ENCODE data around the gene PCGF2.
"Not testable (repeated sequence)": the region's sequence is repeated elsewhere in the genome, so short reads cannot be mapped to it uniquely, and the experiment has no call there.

Gene PCGF2

DNA sequence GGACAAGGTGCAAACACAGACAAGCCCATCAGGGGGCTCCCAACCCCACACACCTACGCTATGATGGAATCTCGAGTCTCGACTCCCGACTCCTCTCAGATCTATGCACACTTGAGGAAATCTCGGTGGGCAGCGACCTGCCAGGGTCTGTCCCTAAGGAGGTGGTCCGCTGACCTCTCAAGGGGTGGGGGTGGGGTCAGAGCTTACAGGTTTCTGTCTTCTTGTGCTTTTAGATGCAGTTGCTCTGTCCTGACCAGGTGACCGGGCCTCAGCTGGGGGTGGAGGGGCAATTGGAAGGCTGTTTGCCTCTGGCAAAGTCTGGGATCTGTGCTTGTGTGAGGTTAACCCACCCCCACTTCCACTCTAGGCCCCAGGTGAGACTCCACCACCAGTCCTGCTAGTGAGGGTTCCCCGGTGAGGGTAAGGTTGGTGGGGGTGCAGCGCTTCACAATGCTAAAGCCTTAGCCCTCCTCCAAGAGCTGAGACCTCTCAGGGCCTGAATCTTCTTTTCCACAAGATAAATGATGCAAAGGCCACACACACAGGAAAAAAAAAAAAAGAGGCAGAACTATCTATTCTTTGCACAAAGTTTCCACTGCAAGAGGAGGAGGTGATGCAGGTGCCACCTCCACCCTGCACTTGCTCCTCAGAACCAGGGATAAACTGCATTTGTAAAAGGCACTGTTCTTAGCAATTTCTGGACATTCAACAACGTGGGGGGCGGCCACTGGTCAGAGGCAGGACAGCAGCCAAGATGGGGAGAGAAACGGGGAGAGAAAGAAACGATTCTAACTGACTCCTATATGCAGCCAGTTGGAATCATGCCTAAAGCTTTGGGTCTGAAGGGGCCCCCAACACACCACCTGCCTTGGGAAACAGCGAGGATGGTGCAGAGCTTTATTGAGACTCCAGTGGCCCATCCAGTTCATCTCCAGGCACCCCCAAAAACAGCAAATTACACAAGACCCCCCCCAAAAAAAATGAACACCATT, 13.9 kb downstream of the PCGF2 start:
- peak; percentile 60 for DNase-seq

DNA sequence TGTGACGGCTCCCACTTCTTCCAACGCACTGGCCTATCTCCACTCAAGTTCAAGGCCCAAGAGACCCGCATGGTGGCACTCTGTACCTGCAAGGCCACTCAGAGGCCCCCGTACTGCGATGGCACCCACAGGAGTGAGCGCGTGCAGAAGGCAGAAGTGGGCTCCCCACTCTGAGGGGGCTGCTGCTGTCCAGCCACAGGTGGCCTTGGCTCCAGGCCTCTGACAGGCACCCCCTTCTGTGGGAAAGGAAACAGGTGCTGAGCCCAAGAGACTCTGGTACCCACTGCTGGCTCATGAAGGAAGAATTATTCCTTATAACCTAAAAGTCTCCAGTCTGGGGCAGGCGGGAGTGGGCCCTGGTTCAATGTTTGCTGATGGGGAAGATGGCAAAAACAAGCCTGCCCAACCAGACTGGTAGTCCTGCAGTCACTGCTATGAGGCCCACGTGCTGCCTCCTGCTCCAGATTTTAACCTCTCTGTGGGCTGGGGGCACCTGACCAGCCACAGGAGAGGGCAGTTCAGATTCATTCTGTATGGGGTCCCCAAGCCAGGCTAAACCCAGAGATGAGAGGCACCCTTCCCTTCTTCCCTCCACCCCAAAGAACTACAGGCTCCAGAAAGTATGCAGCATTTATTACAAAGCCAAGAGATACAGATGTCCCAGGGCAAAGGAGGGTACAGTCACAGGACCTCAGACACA, 14.7 kb downstream of the PCGF2 start:
- DNase-seq, result no peak

DNA sequence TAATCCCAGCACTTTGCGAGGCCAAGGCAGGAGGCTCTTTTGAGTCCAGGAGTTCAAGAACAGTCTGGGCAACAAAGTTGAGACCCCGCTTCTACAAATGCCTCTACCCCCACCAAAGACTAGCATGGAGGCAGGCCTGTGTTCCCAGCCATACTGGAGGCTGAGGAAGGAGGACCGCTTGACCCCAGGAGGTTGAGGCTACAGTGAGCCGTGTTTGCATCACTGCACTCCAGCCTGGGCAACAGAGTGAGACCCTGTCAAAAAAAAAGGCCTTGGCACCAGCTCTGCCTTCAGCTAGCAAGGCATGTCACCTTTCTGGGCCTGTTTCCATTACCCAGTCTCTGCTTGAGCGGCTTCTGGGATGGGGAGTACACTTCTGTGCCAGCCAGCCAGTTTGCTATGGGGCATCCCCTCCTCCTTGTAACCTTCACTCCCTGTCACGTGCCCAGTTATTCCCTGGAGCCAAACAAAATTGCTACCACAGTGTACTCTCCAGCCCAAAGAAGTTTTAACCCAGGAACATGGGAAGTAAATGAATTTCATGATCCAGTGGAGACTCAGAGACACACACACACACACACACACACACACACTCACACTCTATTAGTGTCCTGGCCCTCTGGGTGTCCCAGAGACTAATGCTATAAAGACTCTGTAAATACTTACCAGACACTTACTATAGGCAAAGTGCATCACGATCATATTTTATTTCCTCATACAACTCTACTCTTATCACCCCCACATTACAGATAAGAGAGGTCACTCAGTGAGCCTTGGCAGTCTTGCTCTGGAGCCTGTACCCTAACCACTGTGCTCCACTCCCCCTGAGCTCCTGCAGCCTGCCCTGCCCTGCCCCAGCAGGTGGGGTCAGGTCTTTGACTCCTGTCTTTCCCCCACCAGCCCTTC, 15.5 kb downstream of the PCGF2 start:
- DNase-seq, result no peak

DNA sequence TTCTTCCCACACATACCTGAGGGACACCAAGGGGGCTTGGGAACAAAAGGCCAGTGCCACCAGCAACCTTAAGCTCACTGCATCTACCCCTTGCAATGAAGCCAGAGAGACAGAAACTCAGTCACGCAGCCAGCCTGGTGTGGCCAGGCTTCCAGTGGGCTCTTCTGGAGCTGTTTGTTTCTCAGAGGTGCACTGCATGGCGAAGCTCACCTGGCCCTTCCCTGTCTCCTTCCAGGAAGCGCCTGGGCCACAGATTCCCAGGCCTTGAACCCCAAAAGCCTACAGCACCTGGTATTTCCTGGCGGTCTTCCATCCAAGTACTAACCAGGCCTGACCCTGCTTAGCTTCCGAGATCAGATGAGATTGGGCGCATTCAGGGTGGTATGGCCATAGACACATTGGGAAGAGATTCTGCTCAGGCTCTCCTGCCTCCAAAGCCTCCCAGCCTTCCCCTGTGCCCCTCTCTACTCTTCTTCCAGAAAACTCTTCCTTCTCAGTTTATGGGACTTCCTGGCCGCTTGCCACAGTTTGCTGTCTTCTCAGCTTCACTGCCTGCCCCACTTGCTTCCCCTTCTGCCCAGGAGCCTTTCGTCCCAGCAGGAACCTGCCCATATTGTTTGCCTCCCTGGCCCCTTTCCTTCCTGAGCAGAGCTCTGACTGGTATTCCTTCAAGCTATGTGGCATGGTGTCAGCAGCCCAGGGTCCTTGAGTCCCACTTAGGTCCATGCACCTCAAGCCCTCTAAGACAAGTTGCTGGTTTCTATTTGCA, 16.4 kb downstream of the PCGF2 start:
- DNase-seq, result no peak

DNA sequence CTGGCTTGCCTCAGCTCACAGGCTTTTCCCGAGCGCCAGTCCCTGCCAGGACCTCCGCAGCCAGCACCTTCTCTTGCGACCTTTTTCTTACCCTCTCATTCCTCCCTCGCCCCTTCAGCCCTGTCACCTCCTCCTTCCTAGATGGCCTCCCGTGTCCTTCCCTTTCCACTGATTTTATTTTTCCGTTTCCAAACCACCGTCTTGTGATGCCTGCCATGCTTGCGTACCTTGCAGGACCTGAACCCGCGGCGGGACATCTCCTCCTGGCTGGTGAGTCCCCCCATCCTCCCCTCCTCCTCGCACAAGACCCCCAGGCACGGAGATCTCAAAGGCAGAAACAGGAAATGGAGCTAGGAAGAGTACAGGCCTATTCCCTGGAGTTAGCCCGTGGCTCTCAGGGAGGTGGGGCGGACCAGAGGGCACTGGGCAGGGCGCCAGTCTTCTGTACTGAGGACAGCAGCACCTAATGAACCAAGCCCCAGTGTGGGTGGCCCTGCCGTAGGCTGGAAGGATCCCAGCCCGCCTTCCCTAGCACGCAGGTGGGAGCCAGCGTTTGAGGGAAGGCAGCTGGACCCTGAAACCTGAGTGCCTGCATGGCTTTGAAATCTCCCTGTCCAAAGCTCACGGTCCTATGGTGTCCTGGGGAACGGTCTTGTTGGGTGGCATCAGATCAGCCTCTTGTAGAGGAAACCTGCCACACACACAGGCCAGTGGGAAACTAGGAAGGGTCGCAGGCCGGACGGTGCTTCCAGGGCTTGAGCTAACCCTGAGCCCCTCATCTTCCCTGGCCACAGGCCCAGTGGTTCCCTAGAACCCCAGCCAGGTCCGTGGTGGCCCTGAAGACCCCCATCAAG, 17.4 kb downstream of the PCGF2 start:
- DNase-seq, result no peak

DNA sequence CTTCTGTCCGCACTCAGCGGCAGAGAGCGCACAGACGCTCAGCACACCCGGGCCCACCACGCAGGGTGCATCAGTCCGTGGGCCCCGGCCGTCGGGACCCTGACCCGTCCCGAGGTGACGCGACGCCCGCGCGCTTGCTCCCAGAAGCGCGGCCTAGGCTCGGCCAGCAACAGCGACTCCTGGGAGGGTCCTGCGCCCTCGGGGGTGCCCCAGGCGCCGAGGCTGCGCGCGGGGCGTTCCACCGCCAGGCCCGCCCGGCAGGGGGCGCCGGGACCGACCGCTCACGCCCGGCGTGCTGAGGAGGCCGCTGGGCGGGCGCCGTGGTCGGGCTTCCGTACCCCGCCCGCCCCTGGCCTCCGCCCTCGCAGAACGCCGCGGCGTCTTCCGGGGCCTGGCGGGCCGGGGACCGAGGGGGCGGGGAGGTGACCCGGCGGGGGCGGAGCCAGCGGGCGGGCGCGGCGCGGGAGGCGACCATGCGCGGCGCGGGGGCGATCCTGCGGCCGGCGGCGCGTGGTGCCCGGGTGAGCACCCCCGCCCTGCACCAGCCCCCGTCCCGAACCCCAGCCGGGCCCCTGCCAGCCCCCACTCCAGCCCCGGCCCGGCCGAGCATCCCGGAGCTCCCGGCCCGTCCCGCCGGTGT, 18.1 kb downstream of the PCGF2 start, which contains the start of gene CISD3:
TSS of gene CISD3 (plus strand) at position 456 of the 640 bp plus-strand sequence. CDS start at position 474, 18 bp downstream.
- peak; percentile 91 for DNase-seq

DNA sequence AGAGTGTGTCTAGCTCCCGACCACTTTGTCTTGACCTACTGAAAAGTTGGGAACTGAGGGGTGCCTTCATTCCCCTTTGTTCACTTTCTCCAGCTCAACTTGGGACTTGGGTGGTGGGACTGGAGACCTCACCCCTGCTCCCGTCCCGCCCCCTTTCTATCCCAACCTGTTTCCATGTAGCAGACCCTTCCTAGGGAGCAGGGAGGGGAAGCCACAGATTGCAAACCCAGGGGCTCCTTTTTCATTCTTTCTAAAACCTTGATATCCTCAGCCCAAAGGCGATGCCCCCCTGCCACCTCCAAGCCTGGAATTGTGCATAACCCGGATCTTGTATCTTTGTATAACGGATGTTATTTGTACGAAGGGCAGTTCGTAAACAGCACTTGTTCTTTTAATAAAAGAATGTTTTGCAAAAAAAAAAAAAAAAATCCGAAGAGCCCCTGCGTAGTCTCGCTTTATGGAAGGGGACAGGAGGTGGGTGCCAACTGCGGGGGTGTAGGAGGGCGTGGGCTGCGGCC, 18.7 kb downstream of the PCGF2 start:
- no peak for DNase-seq

DNA sequence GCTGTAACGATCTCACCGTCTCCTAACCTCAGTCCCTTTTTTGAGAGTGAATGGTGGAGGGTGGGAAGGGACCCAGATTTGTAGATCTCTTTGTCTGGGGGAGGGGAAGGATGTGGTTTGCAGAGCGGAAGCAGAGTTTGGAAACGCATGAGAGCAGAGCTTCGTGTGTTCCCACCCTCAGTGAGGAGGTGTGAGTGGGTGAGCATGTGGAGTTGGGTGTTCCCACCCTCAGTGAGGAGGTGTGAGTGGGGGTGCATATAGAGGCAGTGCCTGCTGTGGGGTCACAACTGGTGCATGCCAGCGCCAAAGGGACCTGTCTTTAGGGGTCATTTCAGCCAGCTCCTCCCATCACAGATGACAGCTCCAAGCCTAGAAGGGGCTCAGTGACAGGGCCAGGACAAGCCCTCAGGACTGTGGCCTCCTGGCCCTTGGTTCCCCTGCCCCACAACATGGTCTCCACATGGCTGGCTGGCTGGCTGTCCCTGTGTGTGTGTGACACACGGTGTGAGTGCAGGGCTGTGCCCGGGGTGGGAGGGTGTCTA, 19.8 kb downstream of the PCGF2 start:
- peak; percentile 80 for DNase-seq

DNA sequence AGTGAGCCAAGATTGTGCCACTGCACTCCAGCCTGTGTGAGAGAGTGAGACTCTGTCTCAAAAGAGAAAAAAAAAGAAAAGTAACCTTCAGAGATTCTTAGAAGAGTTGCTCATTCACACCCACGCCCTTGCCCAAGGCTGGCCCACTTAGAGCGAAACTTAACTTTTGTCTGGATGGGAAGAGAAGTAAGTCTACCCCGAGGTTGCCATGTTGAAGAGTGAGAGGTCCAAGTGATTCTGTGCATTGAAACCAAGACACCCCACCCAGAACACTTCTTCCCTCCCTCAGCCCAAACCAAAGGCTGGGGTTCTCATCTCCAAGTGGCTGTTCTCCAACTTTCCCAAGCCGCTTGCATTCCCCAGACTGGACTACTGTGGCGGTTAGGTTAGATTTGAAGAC, 20.4 kb downstream of the PCGF2 start:
- DNase-seq, result peak; percentile 52

DNA sequence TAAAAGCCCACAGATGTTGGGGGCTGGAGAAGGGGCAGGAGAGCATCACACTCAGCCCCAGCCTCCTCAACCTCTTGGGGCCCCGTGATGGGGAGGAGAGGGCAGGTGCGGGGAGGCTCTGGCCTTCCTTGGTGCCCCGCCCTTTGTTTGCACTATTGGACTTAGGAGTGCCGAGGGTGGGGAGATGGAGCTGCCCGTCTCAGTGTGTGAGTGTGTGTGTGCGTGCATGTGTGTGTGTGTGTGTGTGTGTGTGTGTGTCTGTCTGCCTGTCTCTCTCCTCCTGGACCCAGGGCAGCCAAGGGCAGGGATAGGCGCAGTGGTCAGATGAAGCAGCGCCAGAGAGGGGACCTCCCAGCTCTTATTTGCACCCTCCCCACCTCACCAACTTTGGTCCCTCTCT, 22.0 kb downstream of the PCGF2 start:
- DNase-seq, result not testable (repeated sequence)

DNA sequence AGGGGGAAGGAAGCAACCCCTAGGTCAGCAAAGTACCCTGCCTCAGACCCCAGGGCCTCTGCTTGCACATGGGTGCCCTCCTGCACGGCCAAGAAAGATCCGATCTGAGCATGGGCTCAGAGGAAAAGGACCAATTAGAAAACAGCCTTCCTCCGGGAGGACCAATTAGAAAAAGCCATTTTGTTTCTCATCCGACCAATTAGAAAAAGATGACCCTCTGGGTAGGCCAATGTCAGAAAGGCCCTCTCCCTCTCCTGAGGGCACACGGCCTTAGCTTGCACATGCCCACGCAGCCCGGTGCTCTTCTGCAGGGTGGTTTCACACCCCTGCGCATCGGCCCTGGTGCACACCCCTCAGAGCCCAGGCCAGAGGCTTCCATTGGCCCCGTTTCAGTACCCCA, 23.1 kb downstream of the PCGF2 start:
- no peak for DNase-seq

DNA sequence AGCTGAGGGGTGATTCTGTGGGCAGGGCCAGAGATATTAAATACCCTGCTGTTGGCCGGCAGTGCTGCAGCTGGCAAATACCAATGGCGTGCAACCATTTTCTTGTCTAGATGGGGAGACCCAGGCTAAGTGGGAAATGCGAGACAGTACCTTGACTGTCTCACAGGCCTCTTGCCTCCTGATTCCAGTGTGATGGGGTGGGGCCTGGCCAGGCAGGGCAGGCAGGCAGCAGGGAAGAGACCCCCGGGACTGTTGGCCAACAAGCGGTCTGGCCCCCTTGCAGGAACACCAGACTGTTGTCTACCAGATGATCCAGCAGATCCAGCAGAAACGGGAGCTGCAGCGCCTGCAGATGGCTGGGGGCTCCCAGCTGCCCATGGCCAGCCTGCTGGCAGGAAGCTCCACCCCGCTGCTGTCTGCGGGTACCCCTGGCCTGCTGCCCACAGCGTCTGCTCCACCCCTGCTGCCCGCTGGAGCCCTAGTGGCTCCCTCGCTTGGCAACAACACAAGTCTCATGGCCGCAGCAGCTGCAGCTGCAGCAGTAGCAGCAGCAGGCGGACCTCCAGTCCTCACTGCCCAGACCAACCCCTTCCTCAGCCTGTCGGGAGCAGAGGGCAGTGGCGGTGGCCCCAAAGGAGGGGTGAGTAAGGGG, 23.7 kb downstream of the PCGF2 start:
- no peak for DNase-seq

DNA sequence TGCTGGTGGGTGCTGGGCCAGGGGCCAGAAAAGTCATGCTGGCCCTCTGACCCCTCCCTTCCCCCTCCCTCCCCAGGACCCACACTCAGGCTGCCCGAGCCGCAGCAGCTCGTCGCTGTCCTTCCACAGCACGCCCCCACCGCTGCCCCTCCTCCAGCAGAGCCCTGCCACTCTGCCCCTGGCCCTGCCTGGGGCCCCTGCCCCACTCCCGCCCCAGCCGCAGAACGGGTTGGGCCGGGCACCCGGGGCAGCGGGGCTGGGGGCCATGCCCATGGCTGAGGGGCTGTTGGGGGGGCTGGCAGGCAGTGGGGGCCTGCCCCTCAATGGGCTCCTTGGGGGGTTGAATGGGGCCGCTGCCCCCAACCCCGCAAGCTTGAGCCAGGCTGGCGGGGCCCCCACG, 26.3 kb downstream of the PCGF2 start:
- no peak for DNase-seq

DNA sequence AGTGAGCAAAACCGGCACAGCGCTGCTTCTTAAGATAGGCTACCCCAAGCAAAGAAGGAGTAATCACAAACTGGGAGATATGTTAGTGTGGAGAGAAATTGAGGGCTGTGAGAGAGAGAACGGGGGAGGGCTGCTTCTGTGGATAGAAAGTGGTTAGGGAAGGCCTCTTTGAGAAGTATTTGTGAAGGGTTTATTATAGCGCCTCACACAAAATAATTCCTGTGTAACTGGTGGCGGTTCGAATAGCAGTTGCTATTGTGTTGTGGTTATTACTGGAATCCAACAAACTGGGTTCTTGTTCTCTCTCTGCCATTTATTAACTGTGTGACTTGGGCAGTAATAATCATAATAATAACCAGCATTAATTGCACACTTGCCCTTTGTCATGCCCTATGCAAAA, 27.2 kb downstream of the PCGF2 start:
- no peak for DNase-seq

DNA sequence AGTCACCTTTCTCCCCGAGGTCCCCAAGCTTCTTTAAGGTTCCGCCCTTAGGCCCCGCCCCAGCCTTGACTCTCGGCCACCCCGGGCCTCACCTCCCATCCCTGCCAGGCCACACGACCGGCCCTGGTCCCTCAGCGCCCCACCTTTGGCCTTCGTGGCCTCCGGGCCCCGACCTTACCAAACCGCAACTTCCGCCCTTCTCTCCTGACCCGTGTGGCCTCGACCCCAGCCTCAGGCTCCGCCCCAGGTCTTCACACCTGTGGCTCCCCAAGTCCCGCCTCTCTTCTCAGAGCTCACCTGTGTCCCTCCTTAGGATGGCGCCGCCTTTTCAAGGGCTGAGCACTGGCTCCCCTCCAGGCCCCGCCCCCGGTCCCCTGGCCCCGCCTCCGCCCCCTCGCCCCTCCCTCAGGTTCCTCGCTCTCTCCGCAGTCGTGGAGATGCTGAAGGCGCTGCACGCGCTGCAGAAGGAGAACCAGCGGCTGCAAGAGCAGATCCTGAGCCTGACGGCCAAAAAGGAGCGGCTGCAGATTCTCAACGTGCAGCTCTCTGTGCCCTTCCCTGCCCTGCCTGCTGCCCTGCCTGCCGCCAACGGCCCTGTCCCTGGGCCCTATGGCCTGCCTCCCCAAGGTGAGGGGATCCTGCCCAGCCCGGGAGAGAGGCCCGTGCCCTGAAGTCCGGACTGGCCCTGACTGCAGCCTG, 28.0 kb downstream of the PCGF2 start:
- DNase-seq, result peak; percentile 21

DNA sequence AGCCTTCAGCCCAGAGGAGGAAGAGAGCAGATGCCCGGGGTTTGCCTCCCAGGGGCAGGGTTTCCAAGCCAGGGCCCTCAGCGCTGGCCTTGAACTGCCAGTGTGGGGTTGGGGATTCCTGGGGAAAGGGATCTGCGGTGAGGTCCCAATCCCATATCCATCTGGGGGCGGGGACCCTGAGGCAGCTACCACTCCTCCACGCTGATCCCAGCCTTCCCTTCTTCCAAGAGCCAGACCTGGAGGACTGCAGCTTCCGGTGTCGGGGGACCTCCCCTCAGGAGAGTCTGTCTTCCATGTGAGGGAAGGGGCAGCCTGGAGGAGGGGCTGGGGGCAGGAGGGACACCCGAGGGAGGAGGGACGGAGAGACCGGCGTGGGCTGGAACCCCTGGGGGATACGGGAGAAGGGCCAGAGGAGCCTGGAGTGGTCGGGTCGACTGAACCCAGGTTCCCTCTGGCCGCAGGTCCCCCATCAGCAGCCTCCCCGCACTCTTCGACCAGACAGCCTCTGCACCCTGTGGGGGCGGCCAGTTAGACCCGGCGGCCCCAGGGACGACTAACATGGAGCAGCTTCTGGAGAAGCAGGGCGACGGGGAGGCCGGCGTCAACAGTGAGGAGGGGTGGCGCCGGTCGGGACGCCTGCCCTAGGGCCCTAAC, 28.7 kb downstream of the PCGF2 start:
- no peak for DNase-seq

DNA sequence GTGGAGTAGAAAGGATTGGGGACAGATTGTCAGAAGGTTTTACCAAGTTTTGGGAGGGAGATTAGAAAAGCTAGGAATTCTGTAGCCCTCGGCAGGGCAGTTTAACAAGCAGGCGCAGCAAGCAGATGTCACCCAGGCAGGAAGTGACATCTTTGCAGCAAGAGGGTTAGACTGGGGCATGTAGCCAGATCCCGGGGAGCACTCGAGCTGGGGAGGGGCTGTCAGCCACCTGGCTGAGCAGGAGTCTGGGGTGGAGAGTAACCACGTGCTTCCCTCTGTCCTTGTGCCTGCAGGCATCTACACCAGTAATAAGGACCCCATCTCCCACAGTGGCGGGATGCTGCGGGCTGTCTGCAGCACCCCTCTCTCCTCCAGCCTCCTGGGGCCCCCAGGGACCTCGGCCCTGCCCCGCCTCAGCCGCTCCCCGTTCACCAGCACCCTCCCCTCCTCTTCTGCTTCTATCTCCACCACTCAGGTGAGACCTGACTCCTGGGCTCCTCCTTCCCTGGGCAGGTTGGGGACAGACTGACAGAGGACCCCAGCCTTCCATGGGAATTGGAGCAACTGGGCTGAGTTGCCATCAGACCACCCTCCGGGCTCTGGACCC, 30.9 kb downstream of the PCGF2 start:
- no peak for DNase-seq

Measured in CD4-positive, alpha-beta T cell treated with Interleukin-6 for 4 hours (primary cell).